Activated CD8-positive, alpha-beta memory T cell treated with anti-CD3 and anti-CD28 coated beads, Interleukin-2, amount 50 U/mL, for 1 hour (primary cell): ENCODE measurements around the gene TMEM108.
"Not testable (repeated sequence)": the region's sequence is repeated elsewhere in the genome, so short reads cannot be mapped to it uniquely, and the experiment has no call there.

Experiments
- DNase-seq: peaks from one replicate; pipeline ENCODE4 v3.0.0-alpha.2; 2020; ENCODE audit errors: extremely low read depth

Gene TMEM108

GRCh38 chr3:133038089-133038730 is at the start of gene TMEM108:
Gene TMEM108, plus strand, starts transcription at chr3:133038391.
- DNase-seq: no peak

GRCh38 chr3:132995971-132996370 is 42.2 kb upstream of the TMEM108 start:
- DNase-seq: no peak

- no peak for DNase-seq
Measured at GRCh38 chr3:132997404-132998185, 40.6 kb upstream of the TMEM108 start.

- DNase-seq: not testable (repeated sequence)
Measured at GRCh38 chr3:133005032-133005431, 33.2 kb upstream of the TMEM108 start.

- DNase-seq: no peak
Measured at GRCh38 chr3:133007601-133008000, 30.6 kb upstream of the TMEM108 start.

GRCh38 chr3:133014325-133014724 is 23.9 kb upstream of the TMEM108 start:
- no peak for DNase-seq

- not testable (repeated sequence) for DNase-seq
Measured at GRCh38 chr3:133015573-133015972, 22.6 kb upstream of the TMEM108 start.

- no peak for DNase-seq
Measured at GRCh38 chr3:133016838-133017309, 21.3 kb upstream of the TMEM108 start.

GRCh38 chr3:133018921-133019320 is 19.3 kb upstream of the TMEM108 start:
- DNase-seq: no peak

- DNase-seq: no peak
Measured at GRCh38 chr3:133021206-133021605, 17.0 kb upstream of the TMEM108 start.

GRCh38 chr3:133023362-133023761 is 14.8 kb upstream of the TMEM108 start:
- no peak for DNase-seq

GRCh38 chr3:133025546-133025945 is 12.6 kb upstream of the TMEM108 start:
- no peak for DNase-seq

GRCh38 chr3:133032301-133032700 is 5.9 kb upstream of the TMEM108 start:
- DNase-seq: no peak

- DNase-seq: no peak
Measured at GRCh38 chr3:133037436-133037835, 755 bp upstream of the TMEM108 start.

GRCh38 chr3:133038731-133039375 is 662 bp downstream of the TMEM108 start:
- DNase-seq: no peak

GRCh38 chr3:133040696-133041523 is 2.7 kb downstream of the TMEM108 start:
- no peak for DNase-seq

GRCh38 chr3:133041524-133041829 is 3.3 kb downstream of the TMEM108 start:
- DNase-seq: no peak

GRCh38 chr3:133042778-133043177 is 4.6 kb downstream of the TMEM108 start:
- DNase-seq: no peak

- DNase-seq: no peak
Measured at GRCh38 chr3:133047980-133048379, 9.8 kb downstream of the TMEM108 start.

GRCh38 chr3:133049491-133049890 is 11.3 kb downstream of the TMEM108 start:
- DNase-seq: no peak

- DNase-seq: no peak
Measured at GRCh38 chr3:133050891-133051290, 12.7 kb downstream of the TMEM108 start.

GRCh38 chr3:133053532-133053931 is 15.3 kb downstream of the TMEM108 start:
- DNase-seq: no peak
